Ovary (tissue), 9 donors: ENCODE data around the gene TCTN2. TPM values are rescaled to one million over a fixed set of nuclear protein-coding genes. Genes with fewer than 3 reads are reported as not detected.

Source experiments
- DNase-seq, 5 donors: peaks; one replicate each; pipeline ENCODE4 v3.0.0-alpha.2; 2019 to 2020
- H3K27ac ChIP-seq, 2 donors: fragments of 200-600 bp; one replicate each; pipeline versions ENCODE4 v1.5.1 to v1.8.0; 2019 to 2022
- H3K27me3 ChIP-seq: fragments of 200-600 bp; one replicate; pipeline ENCODE4 v1.8.0; 2022
- H3K36me3 ChIP-seq: fragments of 200-600 bp; sonication (generic); one replicate; pipeline ENCODE4 v1.5.1; 2019
- H3K4me1 ChIP-seq: one replicate; pipeline ENCODE4 v1.8.1; 2013; ENCODE audit warnings: mild to moderate bottlenecking, moderate library complexity; ENCODE audit not compliant: insufficient read depth
- H3K4me3 ChIP-seq: fragments of 200-600 bp; sonication (generic); one replicate; pipeline ENCODE4 v1.5.1; 2017
- H3K9me3 ChIP-seq, 2 donors: fragments of 200-600 bp in 1 of 2; sonication (generic) in 1 of 2; one replicate each; pipeline versions ENCODE4 v1.5.1 to v1.8.1; 2013 to 2019; ENCODE audit warnings: mild to moderate bottlenecking in 1 of 2, moderate library complexity in 1 of 2
- EP300 ChIP-seq: sonication (generic); formaldehyde crosslinking; IDR thresholded peaks from one replicate; pipeline ENCODE4 v1.6.1; 2017; ENCODE audit warnings: antibody characterized with exemption
- POLR2A ChIP-seq: fragments of 450-650 bp; IDR thresholded peaks from one replicate; pipeline ENCODE4 v1.6.1; 2017; ENCODE audit warnings: antibody characterized with exemption, mild to moderate bottlenecking, moderate library complexity
- WGBS, 3 donors: extraction: QIAGEN DNeasy Blood & Tissue Kit in 1 of 3; methylation state at CpG; one replicate each; pipeline versions ENCODE4 v1.1.5 to v1.1.7; 2013 to 2017; 5-methylcytosine and 5-hydroxymethylcytosine counted together
- intact Hi-C, 4 donors: fragments of 100-400 bp; cut with DNase I; formaldehyde crosslinking; loops; one replicate each; pipeline versions ENCODE4 v1.11.0 to v1.15.1; 2022 to 2023
- polyA plus RNA-seq, 2 donors: library from polyadenylated mRNA; stranded (reverse); fragments of 200-250 nt in 1 of 2; fragments of 350-450 nt in 1 of 2; fragmentation: Illumina TruSeq in 1 of 2; extraction: RNeasy Lipid Tissue Mini Kit (QIAGEN cat#74804) in 1 of 2; gene quantifications; one replicate each; pipeline ENCODE4 v1.2.3, GENCODE V29; 2013 to 2014
- total RNA-seq, 7 donors: library from RNA; depleted of rRNA in 2 of 7; stranded (reverse); fragments of >200 nt in 2 of 7; fragmentation: NEBNext Ultra II Directional in 3 of 7; extraction: Animal tissue kit (Norgen Biotek cat#: 25700) in 3 of 7; gene quantifications; one replicate each; pipeline versions ENCODE4 v1.1.0 to v1.2.4, GENCODE V29; 2016 to 2023
- TF ChIP-seq, protein P1 (sequence below), 3 donors: fragments of 450-650 bp in 2 of 3; fragments of 200-600 bp in 1 of 3; IDR thresholded peaks; one replicate each; pipeline versions ENCODE4 v1.5.1 to v1.8.0; 2016 to 2022; ENCODE audit warnings: antibody characterized with exemption in 3 of 3, mild to moderate bottlenecking in 1 of 3
- donor health status: DM: no; HTN: no; CAD: no; lungs with moderate emphysema.
- donor health status: DM: no; HTN: no; CAD: no.
- donor health status: Bipolar disorder and iron deficiency.
- donor health status: DM: yes; HTN: yes; CAD: no.
- donor health status: DM: no; HTN: no; CAD: no.
- donor health status: DM: yes; HTN: yes; CAD: no.

Gene TCTN2
- total and polyA plus RNA-seq, 9 donors = 13.1 to 26.4 (median 17.6) TPM

DNA sequence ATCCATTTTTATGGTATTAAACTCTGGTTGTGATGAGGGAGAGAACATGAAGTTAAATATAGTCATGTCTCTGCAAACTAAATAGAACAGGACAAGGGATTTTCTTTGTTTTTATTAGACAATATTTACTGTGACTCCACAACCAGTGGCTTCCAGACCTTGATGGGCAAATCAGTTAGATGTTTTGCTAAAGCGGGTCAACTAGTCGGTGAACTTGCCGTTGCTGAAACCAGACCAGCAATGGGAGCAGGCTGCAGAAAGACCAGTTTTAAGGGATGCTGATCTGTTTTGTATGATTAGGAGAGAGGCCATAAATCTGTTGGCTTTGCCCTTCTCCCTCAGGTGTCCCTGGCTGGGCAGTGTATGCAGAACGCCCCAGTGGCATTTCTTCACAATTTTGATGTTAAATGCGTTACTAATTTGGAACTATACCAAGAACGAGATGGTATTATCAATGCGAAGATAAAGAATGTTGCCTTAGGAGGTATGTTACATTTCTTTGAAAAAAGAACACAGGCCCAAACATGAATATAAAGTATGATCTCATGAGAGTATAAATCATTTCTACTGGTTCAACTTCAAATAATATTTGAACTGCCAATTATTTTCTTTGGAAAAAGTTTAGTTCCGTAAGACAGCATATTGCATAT is 19.4 kb downstream of the TCTN2 start:
- Histone ChIP-seq H3K4me3 (no peak overlapping the region), H3K27ac (no peak overlapping the region), H3K36me3 (peaks cover 3% of the 10 kb centered on the region), H3K27me3 (no peaks in the 10 kb centered on the region), H3K9me3 (no peaks in the 10 kb centered on the region), H3K4me1 (no peaks in the 10 kb centered on the region)
- WGBS, 3 donors = 86 to 88% (median 87%) methylated on average over 8 of the region's 8 CpGs
- TF ChIP-seq POLR2A = no peak
- no peak for TF ChIP-seq EP300
- TF ChIP-seq, protein P1, sequence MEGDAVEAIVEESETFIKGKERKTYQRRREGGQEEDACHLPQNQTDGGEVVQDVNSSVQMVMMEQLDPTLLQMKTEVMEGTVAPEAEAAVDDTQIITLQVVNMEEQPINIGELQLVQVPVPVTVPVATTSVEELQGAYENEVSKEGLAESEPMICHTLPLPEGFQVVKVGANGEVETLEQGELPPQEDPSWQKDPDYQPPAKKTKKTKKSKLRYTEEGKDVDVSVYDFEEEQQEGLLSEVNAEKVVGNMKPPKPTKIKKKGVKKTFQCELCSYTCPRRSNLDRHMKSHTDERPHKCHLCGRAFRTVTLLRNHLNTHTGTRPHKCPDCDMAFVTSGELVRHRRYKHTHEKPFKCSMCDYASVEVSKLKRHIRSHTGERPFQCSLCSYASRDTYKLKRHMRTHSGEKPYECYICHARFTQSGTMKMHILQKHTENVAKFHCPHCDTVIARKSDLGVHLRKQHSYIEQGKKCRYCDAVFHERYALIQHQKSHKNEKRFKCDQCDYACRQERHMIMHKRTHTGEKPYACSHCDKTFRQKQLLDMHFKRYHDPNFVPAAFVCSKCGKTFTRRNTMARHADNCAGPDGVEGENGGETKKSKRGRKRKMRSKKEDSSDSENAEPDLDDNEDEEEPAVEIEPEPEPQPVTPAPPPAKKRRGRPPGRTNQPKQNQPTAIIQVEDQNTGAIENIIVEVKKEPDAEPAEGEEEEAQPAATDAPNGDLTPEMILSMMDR (IDR thresholded peaks at IDR 0.05) = no peak
- DNase-seq = no peak
- intact Hi-C loops = no loop called here

DNA sequence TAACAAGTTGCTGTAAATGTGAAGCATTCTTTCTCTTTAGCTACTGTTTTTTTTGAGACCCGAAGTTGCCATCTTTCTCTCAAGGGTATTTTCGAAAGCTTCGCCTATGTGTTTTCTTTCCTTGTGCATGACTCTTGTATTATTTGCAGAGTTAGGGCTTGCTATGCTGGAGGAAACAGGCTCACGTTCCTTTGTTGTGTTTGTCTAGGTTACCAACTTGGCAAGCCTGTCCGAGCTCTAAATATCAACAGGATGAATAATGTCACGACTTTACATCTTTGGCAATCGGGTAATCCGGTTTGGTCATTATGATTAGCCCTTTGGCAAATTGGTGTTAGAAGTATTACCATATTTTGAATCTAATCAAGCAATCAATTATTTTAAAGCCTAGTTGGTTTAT is 25.3 kb downstream of the TCTN2 start:
- 82 to 89% (median 82%) methylated on average over 8 of the region's 8 CpGs for WGBS, 3 donors
- TF ChIP-seq EP300 (no peak), POLR2A (no peak)
- TF ChIP-seq, protein P1 (IDR thresholded peaks at IDR 0.05) = no peak
- DNase-seq = no peak
- no peaks in the 10 kb centered on the region for H3K27me3 ChIP-seq
- H3K27ac ChIP-seq = no peak overlapping the region
- H3K4me3 ChIP-seq = no peak overlapping the region
- intact Hi-C loops = no loop called here
- H3K36me3 ChIP-seq = no peaks in the 10 kb centered on the region
- no peaks in the 10 kb centered on the region for H3K9me3 ChIP-seq
- H3K4me1 ChIP-seq = no peaks in the 10 kb centered on the region

DNA sequence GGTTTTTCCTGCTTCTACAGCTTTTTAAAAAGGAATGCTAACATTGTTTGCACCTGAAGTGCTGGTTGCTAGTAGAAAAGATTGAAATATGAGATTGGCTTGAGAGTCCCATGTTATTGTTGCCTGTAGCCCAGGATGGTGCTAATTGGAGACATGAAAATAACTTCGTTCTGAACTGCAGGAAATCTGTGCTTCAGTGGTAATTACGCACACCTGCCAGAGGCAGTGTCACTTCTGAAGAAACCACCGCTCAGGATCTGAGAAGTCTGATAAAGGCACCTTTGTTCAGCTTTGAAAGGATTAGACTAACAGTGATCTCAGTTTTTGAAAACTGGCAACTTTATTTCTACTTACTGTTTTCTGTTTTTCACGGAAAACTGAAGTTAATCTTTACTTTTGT is 25.7 kb downstream of the TCTN2 start:
- H3K9me3 ChIP-seq = no peaks in the 10 kb centered on the region
- intact Hi-C loops = no loop called here
- TF ChIP-seq POLR2A = no peak
- no peak for TF ChIP-seq EP300
- TF ChIP-seq, protein P1 (IDR thresholded peaks at IDR 0.05) = no peak
- no peaks in the 10 kb centered on the region for H3K27me3 ChIP-seq
- no peak overlapping the region for H3K4me3 ChIP-seq
- H3K36me3 ChIP-seq = no peaks in the 10 kb centered on the region
- H3K27ac ChIP-seq = no peak overlapping the region
- no peaks in the 10 kb centered on the region for H3K4me1 ChIP-seq
- WGBS, 3 donors = 87 to 92% (median 89%) methylated on average over 4 of the region's 4 CpGs
- DNase-seq = no peak

DNA sequence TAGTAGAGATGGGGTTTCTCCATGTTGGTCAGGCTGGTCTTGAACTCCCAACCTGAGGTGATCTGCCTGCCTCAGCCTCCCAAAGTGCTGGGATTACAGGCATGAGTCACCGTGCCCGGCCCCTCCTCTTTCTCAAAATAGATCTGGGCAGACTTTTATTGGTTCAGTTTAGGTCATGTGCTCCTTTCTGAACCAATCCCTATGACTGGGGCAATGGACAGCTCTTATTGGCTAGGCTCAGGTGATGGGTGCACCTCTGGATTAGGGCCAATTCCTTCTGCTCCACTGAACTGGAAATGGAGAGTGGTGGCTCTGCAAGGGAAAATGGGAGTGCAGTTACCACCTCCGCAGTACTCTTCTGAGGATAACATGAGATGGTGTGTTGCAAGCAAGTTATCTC is 35.0 kb downstream of the TCTN2 start:
- H3K27ac ChIP-seq = no peak overlapping the region
- intact Hi-C loops = no loop called here
- DNase-seq = no peak
- no peaks in the 10 kb centered on the region for H3K9me3 ChIP-seq
- H3K4me1 ChIP-seq = no peaks in the 10 kb centered on the region
- H3K36me3 ChIP-seq = no peaks in the 10 kb centered on the region
- no peak overlapping the region for H3K4me3 ChIP-seq
- no peaks in the 10 kb centered on the region for H3K27me3 ChIP-seq
- TF ChIP-seq, protein P1 (IDR thresholded peaks at IDR 0.05) = no peak
- TF ChIP-seq EP300 = no peak
- no peak for TF ChIP-seq POLR2A
- WGBS, 3 donors = 89 to 97% (median 93%) methylated on average over 3 of the region's 3 CpGs
